CD4-positive, alpha-beta T cell treated with Interleukin-2 at 100 ng/mL for 4 hours (primary cell): ENCODE measurements around the gene CR1L.
A peak's percentile ranks its signal among the peaks of the same experiment; 100 is the strongest.
"Not testable (repeated sequence)": the region's sequence is repeated elsewhere in the genome, so short reads cannot be mapped to it uniquely, and the experiment has no call there.

Experiments
- DNase-seq: peaks from one replicate; pipeline ENCODE4 v3.0.0-alpha.2; 2020; ENCODE audit warnings: low spot score

Gene CR1L

DNA sequence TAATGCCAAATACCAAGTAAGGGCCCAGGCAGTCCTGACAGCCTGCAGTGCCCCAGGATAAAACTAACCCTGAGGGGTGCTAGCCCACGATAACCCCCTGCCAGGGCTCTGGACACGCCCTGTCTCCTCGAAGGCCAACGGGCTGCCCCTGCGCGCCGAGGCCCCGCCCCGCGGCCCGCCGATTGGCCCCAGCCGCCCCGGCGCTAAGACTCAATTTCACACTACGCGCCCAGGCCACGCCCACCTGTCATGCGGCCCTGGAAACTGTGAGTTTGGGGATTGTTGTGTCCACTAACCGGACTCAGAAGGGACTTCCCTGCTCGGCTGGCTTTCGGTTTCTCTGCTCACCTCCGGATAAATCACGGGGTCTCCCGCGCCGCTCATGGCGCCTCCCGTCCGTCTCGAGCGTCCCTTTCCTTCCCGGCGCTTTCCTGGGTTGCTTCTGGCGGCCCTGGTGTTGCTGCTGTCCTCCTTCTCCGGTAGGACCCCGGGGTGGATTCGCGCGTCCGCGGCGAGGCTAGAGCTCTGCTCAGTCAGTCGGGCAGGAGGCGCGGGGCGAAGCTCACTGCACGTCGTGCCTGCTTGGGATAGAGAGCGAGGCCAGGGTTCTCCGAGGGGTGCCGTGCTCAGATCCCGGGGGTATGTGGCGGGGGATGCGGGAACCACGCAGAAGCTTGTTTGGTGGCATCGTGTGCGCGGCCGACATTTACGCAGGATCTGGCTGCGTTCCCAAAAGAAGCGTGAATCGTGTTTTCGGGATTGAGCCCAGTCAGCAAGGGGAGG, at the start of gene CR1L:
CR1L (plus strand) TSS at position 282 of the 783 bp plus-strand sequence; CDS start at position 383, 101 bp downstream.
- peak; percentile 44 for DNase-seq

DNA sequence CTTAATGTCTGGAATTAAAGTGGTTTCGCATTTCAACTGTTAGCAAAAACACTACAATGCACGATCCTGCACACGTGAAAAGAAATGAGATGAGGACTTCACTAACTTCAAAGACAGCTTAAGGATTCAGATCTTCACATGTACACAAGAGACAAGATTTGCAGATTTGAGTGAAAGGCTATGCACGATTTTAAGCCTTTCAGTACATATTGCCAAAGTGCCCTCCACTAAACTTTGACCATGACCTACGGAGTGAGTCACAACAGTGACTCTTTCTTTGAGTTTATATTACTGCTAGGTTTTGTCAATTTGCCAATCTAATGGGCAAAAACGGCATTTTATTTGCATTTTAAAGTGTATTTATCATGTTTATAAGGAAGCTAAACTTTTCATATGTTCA, 41.2 kb upstream of the CR1L start:
- DNase-seq, result no peak

GRCh38 chr1:207605444-207606361, 39.2 kb upstream of the CR1L start:
- DNase-seq, result no peak

GRCh38 chr1:207606362-207606755, 38.6 kb upstream of the CR1L start:
- DNase-seq, result no peak

DNA sequence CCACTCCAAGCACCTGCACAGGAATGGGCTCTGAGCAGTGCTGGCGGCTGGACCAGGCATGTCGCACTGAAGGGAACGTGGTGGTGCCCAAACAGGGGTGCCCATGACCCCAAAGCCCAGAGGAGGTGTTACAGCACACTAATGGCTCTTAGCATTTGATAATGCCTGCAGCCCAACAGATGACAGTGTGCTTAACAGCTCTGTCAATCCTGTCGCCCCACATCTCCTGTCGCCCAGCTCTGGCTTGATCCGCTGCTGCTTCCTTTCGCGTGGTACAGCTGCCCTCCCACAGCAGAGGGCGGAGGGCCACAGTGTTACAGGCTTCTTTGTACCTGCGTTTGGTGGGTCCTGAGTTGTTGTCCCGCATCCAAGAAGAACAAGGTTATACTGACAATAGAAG, 32.2 kb upstream of the CR1L start:
- DNase-seq, result no peak

- DNase-seq, result peak; percentile 43
Measured at GRCh38 chr1:207619871-207620542, 24.9 kb upstream of the CR1L start.

DNA sequence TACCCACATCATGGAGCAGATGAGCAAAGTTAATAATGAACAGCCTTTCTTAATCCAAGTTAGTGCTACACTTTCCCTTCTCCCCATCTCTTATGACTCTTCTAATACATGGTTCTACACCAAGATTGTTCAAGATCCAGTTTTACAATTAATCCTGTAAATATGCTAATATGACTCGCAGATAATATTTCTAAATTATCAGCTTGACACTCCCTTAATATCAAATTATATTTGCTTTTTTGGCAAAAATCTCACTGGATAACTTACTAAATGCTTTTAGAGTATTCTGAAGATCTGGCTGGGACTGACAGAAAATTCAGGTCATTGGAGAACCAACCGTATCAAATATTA, 24.4 kb upstream of the CR1L start:
- no peak for DNase-seq

GRCh38 chr1:207625504-207626071, 19.3 kb upstream of the CR1L start:
- not testable (repeated sequence) for DNase-seq

- no peak for DNase-seq
Measured at GRCh38 chr1:207626972-207627337, 18.0 kb upstream of the CR1L start.

- no peak for DNase-seq
Measured at GRCh38 chr1:207627496-207627895, 17.4 kb upstream of the CR1L start.

- no peak for DNase-seq
Measured at GRCh38 chr1:207628776-207629175, 16.2 kb upstream of the CR1L start.

DNA sequence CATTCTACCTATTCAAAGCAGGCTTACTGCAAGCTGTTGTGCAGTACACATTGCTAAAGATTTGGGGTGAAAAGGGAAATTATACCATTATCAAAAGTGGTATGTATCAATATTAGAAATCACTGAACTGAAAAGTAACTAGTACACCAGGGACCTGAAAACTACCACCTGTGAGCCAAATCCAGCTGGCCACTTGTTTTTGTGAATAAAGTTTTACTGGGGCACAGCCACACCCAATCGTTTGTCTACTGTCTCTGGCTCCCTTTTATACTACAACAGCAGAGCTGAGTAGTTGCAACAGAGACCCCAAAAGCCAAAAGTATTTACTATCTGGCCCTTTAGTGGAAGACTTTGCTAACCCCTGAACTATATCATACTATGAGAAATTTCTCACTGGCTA, 13.8 kb upstream of the CR1L start:
- DNase-seq, result no peak

GRCh38 chr1:207633226-207633625, 11.7 kb upstream of the CR1L start:
- no peak for DNase-seq

GRCh38 chr1:207633699-207634289, 11.1 kb upstream of the CR1L start:
- DNase-seq, result not testable (repeated sequence)

DNA sequence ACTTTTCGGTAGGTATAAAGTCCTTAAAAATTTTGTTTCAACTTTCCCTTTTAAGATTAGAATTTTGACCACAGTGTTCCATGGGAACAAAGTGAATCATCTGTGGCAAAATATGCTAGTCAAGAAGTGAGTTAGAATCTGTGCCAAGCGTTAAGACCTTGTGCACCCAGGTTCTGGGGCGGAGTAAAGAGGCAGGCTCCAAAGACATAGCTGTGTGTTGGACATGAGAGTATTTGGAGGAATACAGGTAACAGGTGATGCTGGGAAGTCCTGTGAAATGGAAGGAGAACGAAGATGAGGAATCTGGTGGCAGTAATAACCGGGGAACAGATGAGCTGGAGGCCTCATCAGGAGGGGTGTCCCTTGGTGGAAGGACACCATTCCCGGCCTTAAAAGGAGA, 10.6 kb upstream of the CR1L start:
- not testable (repeated sequence) for DNase-seq

GRCh38 chr1:207635569-207636186, 9.3 kb upstream of the CR1L start:
- not testable (repeated sequence) for DNase-seq

DNA sequence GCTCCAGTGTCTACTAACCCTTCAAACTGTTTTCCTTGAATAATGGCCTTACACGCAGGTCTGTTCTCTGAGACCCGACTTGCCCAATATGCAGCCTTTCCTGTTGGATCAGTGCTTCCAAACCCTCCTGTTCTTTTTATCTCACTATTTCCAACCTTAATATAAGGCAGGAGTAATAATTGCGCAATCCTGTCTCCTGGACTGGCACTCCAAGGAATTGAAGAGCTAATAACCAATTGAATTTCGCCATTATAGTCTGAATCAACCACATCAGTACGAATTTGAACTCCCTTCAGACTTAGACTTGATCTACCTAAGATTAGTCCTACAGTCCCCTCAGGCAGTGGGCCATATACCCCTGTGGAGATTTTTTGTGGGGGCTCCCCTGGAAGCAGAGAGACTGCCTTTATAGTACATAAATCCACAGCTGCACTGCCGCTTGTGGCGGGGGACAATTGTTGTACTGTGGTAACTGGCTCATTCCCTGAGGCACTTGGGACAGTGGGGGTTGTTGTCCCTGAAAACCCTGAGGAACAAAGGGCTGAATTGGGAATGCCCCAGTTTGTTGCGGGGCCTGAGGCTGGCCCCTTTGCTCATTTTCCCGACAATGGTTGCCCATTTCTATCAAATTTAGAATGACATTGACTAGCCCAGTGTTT, 6.3 kb upstream of the CR1L start:
- DNase-seq, result not testable (repeated sequence)

- DNase-seq, result not testable (repeated sequence)
Measured at GRCh38 chr1:207639362-207639761, 5.6 kb upstream of the CR1L start.

DNA sequence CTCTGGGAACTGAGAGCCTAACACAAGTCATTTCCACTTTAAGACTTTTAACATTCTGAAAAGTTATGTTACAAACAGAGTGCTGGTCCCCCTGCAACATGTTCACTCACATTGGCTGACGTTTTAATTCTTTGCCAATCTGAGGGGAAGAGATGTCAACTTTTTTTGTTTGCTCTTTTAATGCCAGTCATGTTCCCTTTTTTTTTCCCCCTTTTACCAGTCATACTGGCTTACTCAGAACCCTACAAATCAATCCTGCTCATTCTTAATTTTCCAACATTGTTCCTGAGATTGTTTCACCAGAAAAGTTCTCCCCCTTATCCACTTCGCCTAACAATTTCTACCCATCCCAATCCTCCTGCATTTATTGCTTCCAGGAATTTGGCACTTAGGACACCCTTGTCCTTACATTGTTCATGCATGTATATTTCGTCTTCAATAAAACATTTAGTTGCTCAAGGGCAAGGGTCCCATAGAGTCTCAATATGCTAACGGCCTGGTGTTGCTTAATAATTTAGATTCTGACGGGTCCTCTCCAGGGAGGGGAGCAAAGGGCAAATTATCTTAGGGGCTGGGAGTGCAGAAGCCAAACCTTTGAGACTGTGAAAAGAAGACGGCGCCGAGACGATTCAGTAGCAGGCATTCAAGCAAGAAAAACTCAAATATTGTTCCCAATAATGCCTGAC, 624 bp upstream of the CR1L start:
- DNase-seq, result no peak

DNA sequence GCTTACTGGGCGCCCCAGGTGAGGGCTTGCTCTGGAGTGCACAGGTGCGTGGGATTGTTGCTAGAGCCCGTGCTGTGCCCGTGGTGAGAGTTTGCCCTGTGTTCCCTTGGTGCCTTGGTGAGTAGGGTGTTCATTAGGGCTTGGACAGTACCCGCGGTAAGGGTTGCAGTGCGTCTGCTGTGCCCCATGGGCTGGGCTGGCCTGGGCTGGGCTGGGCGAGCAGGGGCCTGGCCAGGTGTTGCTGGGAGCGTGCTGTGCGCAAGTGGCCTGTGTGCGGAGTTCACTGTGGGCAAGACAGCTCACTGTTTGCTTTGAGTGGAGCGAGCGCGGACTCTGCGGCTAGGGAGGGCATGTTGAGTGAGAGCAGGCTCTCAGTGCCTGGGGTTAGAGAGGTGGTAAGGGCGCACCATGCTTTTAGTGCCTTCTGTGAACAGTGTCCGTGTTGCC, 725 bp downstream of the CR1L start:
- no peak for DNase-seq
